ENCODE measurements around the gene TRABD2B. TPM values are rescaled to one million over a fixed set of nuclear protein-coding genes. Genes with fewer than 3 reads are reported as not detected.

TRABD2B gene
- total and polyA plus RNA-seq, 2 experiments from 2014 or later = 1.6 to 2.0 TPM

- DNase-seq (ENCODE audit: low spot score) = no peak
- H3K4me2 ChIP-seq = peak overlapping the region; percentile 75
- H4K20me1 ChIP-seq (replicated peaks; ENCODE audit: insufficient read depth) = no peaks in the 10 kb centered on the region; the same call in none of the 2 replicates
- no peaks in the 10 kb centered on the region for H3K27me3 ChIP-seq (ENCODE audit: insufficient read depth)
- H3K9me2 ChIP-seq (ENCODE audit: insufficient read depth) = peaks cover 6% of the 10 kb centered on the region
- H3K27ac ChIP-seq (ENCODE audit: low read depth) = no peak overlapping the region
- ATAC-seq = no peak
- peak overlapping the region; percentile 28; the same call in 1 of the 2 replicates for H3K4me3 ChIP-seq
- no peaks in the 10 kb centered on the region for H3F3A ChIP-seq (replicated peaks; ENCODE audit: low read depth)
- Mint-ChIP-seq H3K9me3 (no peaks in the 10 kb centered on the region), H3K4me3 (no peak overlapping the region), H3K36me3 (ENCODE audit: low read depth) (no peaks in the 10 kb centered on the region), H3K4me1 (peaks cover 69% of the 10 kb centered on the region), H3K27me3 (ENCODE audit: insufficient read depth, low read depth, poor library complexity) (no peaks in the 10 kb centered on the region), H3K27ac (peak overlapping the region; percentile 23; the same call in 1 of the 2 replicates)
- H3K36me3 ChIP-seq (ENCODE audit: insufficient read depth) = no peaks in the 10 kb centered on the region
- H2AFZ ChIP-seq = no peak overlapping the region
- TF ChIP-seq, protein P1, sequence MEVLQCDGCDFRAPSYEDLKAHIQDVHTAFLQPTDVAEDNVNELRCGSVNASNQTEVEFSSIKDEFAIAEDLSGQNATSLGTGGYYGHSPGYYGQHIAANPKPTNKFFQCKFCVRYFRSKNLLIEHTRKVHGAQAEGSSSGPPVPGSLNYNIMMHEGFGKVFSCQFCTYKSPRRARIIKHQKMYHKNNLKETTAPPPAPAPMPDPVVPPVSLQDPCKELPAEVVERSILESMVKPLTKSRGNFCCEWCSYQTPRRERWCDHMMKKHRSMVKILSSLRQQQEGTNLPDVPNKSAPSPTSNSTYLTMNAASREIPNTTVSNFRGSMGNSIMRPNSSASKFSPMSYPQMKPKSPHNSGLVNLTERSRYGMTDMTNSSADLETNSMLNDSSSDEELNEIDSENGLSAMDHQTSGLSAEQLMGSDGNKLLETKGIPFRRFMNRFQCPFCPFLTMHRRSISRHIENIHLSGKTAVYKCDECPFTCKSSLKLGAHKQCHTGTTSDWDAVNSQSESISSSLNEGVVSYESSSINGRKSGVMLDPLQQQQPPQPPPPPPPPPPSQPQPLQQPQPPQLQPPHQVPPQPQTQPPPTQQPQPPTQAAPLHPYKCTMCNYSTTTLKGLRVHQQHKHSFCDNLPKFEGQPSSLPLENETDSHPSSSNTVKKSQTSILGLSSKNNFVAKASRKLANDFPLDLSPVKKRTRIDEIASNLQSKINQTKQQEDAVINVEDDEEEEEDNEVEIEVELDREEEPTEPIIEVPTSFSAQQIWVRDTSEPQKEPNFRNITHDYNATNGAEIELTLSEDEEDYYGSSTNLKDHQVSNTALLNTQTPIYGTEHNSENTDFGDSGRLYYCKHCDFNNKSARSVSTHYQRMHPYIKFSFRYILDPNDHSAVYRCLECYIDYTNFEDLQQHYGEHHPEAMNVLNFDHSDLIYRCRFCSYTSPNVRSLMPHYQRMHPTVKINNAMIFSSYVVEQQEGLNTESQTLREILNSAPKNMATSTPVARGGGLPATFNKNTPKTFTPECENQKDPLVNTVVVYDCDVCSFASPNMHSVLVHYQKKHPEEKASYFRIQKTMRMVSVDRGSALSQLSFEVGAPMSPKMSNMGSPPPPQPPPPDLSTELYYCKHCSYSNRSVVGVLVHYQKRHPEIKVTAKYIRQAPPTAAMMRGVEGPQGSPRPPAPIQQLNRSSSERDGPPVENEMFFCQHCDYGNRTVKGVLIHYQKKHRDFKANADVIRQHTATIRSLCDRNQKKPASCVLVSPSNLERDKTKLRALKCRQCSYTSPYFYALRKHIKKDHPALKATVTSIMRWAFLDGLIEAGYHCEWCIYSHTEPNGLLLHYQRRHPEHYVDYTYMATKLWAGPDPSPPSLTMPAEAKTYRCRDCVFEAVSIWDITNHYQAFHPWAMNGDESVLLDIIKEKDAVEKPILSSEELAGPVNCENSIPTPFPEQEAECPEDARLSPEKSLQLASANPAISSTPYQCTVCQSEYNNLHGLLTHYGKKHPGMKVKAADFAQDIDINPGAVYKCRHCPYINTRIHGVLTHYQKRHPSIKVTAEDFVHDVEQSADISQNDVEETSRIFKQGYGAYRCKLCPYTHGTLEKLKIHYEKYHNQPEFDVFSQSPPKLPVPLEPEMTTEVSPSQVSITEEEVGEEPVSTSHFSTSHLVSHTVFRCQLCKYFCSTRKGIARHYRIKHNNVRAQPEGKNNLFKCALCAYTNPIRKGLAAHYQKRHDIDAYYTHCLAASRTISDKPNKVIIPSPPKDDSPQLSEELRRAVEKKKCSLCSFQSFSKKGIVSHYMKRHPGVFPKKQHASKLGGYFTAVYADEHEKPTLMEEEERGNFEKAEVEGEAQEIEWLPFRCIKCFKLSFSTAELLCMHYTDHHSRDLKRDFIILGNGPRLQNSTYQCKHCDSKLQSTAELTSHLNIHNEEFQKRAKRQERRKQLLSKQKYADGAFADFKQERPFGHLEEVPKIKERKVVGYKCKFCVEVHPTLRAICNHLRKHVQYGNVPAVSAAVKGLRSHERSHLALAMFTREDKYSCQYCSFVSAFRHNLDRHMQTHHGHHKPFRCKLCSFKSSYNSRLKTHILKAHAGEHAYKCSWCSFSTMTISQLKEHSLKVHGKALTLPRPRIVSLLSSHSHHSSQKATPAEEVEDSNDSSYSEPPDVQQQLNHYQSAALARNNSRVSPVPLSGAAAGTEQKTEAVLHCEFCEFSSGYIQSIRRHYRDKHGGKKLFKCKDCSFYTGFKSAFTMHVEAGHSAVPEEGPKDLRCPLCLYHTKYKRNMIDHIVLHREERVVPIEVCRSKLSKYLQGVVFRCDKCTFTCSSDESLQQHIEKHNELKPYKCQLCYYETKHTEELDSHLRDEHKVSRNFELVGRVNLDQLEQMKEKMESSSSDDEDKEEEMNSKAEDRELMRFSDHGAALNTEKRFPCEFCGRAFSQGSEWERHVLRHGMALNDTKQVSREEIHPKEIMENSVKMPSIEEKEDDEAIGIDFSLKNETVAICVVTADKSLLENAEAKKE (CRISPR knock-in tag; IDR thresholded peaks at IDR 0.05) = no peak
- TF ChIP-seq EZH2phosphoT487 (IDR thresholded peaks at IDR 0.05; ENCODE audit: unreplicated experiment) = no peak
- TF ChIP-seq NANOG (IDR thresholded peaks at IDR 0.05; ENCODE audit: borderline replicate concordance) = no peak
- TF ChIP-seq ETS1 (IDR thresholded peaks at IDR 0.05) = no peak
- TF ChIP-seq ZNF331 (CRISPR knock-in tag; IDR thresholded peaks at IDR 0.05; ENCODE audit: low read depth) = no peak
- no peak for TF ChIP-seq EZH2 (IDR thresholded peaks at IDR 0.05; ENCODE audit: low read depth, unreplicated experiment)
- no peak for TF ChIP-seq STAT1 (IDR thresholded peaks at IDR 0.05; ENCODE audit: unreplicated experiment)
- TF ChIP-seq REST (IDR thresholded peaks at IDR 0.05; ENCODE audit: unreplicated experiment) = no peak
- TF ChIP-seq, protein P2, sequence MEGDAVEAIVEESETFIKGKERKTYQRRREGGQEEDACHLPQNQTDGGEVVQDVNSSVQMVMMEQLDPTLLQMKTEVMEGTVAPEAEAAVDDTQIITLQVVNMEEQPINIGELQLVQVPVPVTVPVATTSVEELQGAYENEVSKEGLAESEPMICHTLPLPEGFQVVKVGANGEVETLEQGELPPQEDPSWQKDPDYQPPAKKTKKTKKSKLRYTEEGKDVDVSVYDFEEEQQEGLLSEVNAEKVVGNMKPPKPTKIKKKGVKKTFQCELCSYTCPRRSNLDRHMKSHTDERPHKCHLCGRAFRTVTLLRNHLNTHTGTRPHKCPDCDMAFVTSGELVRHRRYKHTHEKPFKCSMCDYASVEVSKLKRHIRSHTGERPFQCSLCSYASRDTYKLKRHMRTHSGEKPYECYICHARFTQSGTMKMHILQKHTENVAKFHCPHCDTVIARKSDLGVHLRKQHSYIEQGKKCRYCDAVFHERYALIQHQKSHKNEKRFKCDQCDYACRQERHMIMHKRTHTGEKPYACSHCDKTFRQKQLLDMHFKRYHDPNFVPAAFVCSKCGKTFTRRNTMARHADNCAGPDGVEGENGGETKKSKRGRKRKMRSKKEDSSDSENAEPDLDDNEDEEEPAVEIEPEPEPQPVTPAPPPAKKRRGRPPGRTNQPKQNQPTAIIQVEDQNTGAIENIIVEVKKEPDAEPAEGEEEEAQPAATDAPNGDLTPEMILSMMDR (conservative IDR thresholded peaks at IDR 0.05; ENCODE audit: low read depth in 2 of 2) = no peak
- TF ChIP-seq POLR2AphosphoS5 (IDR thresholded peaks at IDR 0.05; ENCODE audit: low read depth) = no peak
- TF ChIP-seq CREB1 (CRISPR knock-in tag; IDR thresholded peaks at IDR 0.05; ENCODE audit: low read depth) = no peak
- no peak for TF ChIP-seq JUNB (IDR thresholded peaks at IDR 0.05; ENCODE audit: unreplicated experiment)
- no peak for TF ChIP-seq ZNF114 (CRISPR knock-in tag; IDR thresholded peaks at IDR 0.05)
- H3K79me2 ChIP-seq (replicated peaks; ENCODE audit: insufficient read depth) = no peaks in the 10 kb centered on the region
- H3K4me1 ChIP-seq (ENCODE audit: insufficient read depth) = peaks cover 59% of the 10 kb centered on the region
These were observed 101.7 kb downstream of the TRABD2B start for GRCh38 chr1:47895279-47896125.
